H9 (cell line): ENCODE results near the gene PARD3. TPM values are rescaled to one million over a fixed set of nuclear protein-coding genes. Genes with fewer than 3 reads are reported as not detected.

Experiments
- DNase-seq: peaks from one replicate; pipeline ENCODE4 v3.0.0-alpha.2; 2017
- H2AFZ ChIP-seq: one replicate; pipeline ENCODE4 v1.6.1; 2013; ENCODE audit warnings: mild to moderate bottlenecking, low read length, control low read depth, moderate library complexity
- H2AK5ac ChIP-seq: 2 replicates; pipeline ENCODE4 v1.6.1; 2013; ENCODE audit warnings: low read length, control low read depth, mixed read lengths; ENCODE audit not compliant: insufficient read length
- H2BK120ac ChIP-seq: one replicate; pipeline ENCODE4 v1.6.1; 2013; ENCODE audit warnings: low read depth, mild to moderate bottlenecking, low read length, control low read depth, inconsistent platforms; ENCODE audit not compliant: poor library complexity, severe bottlenecking
- H2BK12ac ChIP-seq: 2 replicates; pipeline ENCODE4 v1.6.1; 2013; ENCODE audit warnings: low read length, control low read depth, mixed read lengths, low read depth; ENCODE audit not compliant: insufficient read length
- H2BK15ac ChIP-seq: 2 replicates; pipeline ENCODE4 v1.6.1; 2013; ENCODE audit warnings: low read depth, low read length, control low read depth
- H2BK20ac ChIP-seq: one replicate; pipeline ENCODE4 v1.6.1; 2013; ENCODE audit warnings: low read depth, mild to moderate bottlenecking, low read length, control low read depth, inconsistent platforms; ENCODE audit not compliant: poor library complexity, severe bottlenecking
- H2BK5ac ChIP-seq: 2 replicates; pipeline ENCODE4 v1.6.1; 2013; ENCODE audit warnings: low read length, control low read depth, mixed read lengths; ENCODE audit not compliant: insufficient read length
- H3K14ac ChIP-seq: 2 replicates; pipeline ENCODE4 v1.6.1; 2013; ENCODE audit warnings: low read length, control low read depth; ENCODE audit not compliant: insufficient read depth
- H3K18ac ChIP-seq: 2 replicates; pipeline ENCODE4 v1.6.1; 2013; ENCODE audit warnings: low read depth, mild to moderate bottlenecking, mixed read lengths, low read length, control low read depth; ENCODE audit not compliant: insufficient read length
- H3K23ac ChIP-seq: 2 replicates; pipeline ENCODE4 v1.6.1; 2013; ENCODE audit warnings: low read length, control low read depth, mixed read lengths, low read depth; ENCODE audit not compliant: insufficient read length
- H3K23me2 ChIP-seq: 2 replicates; pipeline ENCODE4 v1.6.1; 2013; ENCODE audit warnings: low read depth, mild to moderate bottlenecking, mixed read lengths, low read length, control low read depth; ENCODE audit not compliant: insufficient read length, poor library complexity, severe bottlenecking
- H3K27ac ChIP-seq: 2 replicates; pipeline ENCODE4 v1.5.1; 2013; ENCODE audit warnings: low read length, control low read depth, mixed read lengths, low read depth; ENCODE audit not compliant: insufficient read length
- H3K27me3 ChIP-seq: 2 replicates; pipeline ENCODE4 v1.6.1; 2013; ENCODE audit warnings: low read length, control low read depth, inconsistent platforms; ENCODE audit not compliant: insufficient read depth
- H3K4ac ChIP-seq: 2 replicates; pipeline ENCODE4 v1.6.1; 2013; ENCODE audit warnings: low read depth, mild to moderate bottlenecking, control low read depth, inconsistent platforms, low read length, moderate library complexity
- H3K4me1 ChIP-seq: 2 replicates; pipeline ENCODE4 v1.6.1; 2013; ENCODE audit warnings: low read length, control low read depth, inconsistent platforms; ENCODE audit not compliant: insufficient read depth
- H3K4me2 ChIP-seq: 2 replicates; pipeline ENCODE4 v1.6.1; 2013; ENCODE audit warnings: low read length, control low read depth, mixed read lengths; ENCODE audit not compliant: insufficient read length, insufficient read depth
- H3K56ac ChIP-seq: 2 replicates; pipeline ENCODE4 v1.6.1; 2013; ENCODE audit warnings: low read depth, mild to moderate bottlenecking, mixed read lengths, low read length, control low read depth; ENCODE audit not compliant: insufficient read length
- H3K79me1 ChIP-seq: 2 replicates; pipeline ENCODE4 v1.6.1; 2013; ENCODE audit warnings: low read depth, mild to moderate bottlenecking, moderate library complexity, low read length, control low read depth, inconsistent platforms; ENCODE audit not compliant: insufficient read depth, poor library complexity, severe bottlenecking
- H3K79me2 ChIP-seq: 2 replicates; pipeline ENCODE4 v1.6.1; 2013; ENCODE audit warnings: low read length, control low read depth, inconsistent platforms; ENCODE audit not compliant: insufficient read depth
- H3K9ac ChIP-seq: 2 replicates; pipeline ENCODE4 v1.6.1; 2013; ENCODE audit warnings: low read length, control low read depth, mixed read lengths; ENCODE audit not compliant: insufficient read length; ENCODE audit errors: extremely low read depth
- H3K9me3 ChIP-seq: one replicate; pipeline ENCODE4 v1.6.1; 2013; ENCODE audit warnings: low read depth, low read length, inconsistent platforms; ENCODE audit not compliant: control insufficient read depth
- H3T11ph ChIP-seq: one replicate; pipeline ENCODE4 v1.6.1; 2013; ENCODE audit warnings: mild to moderate bottlenecking, low read length, control low read depth, inconsistent platforms
- H4K20me1 ChIP-seq: one replicate; pipeline ENCODE4 v1.6.1; 2013; ENCODE audit not compliant: control insufficient read depth, insufficient read length, insufficient read depth
- H4K5ac ChIP-seq: 2 replicates; pipeline ENCODE4 v1.6.1; 2013; ENCODE audit warnings: low read depth, mild to moderate bottlenecking, mixed read lengths, low read length, control low read depth; ENCODE audit not compliant: insufficient read length
- H4K8ac ChIP-seq: replicated peaks from 2 replicates; pipeline ENCODE4 v1.6.1; 2013; ENCODE audit warnings: low read length, control low read depth, mixed read lengths, low read depth; ENCODE audit not compliant: insufficient read length
- H4K91ac ChIP-seq: 2 replicates; pipeline ENCODE4 v1.6.1; 2013; ENCODE audit warnings: low read depth, mild to moderate bottlenecking, moderate library complexity, mixed read lengths, low read length, control low read depth; ENCODE audit not compliant: insufficient read length
- H3K27ac Mint-ChIP-seq, 3 experiments: 2 replicates in 2 of 3; 3 replicates in 1 of 3; pipeline ENCODE4 v1.8.0; 2020 to 2021; ENCODE audit warnings: mixed read lengths in 3 of 3, mild to moderate bottlenecking in 1 of 3, moderate library complexity in 1 of 3
- H3K27me3 Mint-ChIP-seq: 2 replicates; pipeline ENCODE4 v1.8.0; 2021; ENCODE audit warnings: low read depth, mild to moderate bottlenecking, moderate library complexity, mixed read lengths
- H3K36me3 Mint-ChIP-seq, 3 experiments: 2 replicates in 2 of 3; 3 replicates in 1 of 3; pipeline ENCODE4 v1.8.0; 2020 to 2021; ENCODE audit warnings: low read depth in 3 of 3, mixed read lengths in 3 of 3; ENCODE audit not compliant: insufficient read depth in 1 of 3
- H3K4me1 Mint-ChIP-seq, 2 experiments: 2 replicates each; pipeline ENCODE4 v1.8.0; 2020; ENCODE audit warnings: mixed read lengths in 2 of 2
- H3K4me3 Mint-ChIP-seq, 2 experiments: 2 replicates in 1 of 2; 3 replicates in 1 of 2; pipeline ENCODE4 v1.8.0; 2020 to 2021; ENCODE audit warnings: mild to moderate bottlenecking in 2 of 2, mixed read lengths in 2 of 2, moderate library complexity in 1 of 2
- H3K9me3 Mint-ChIP-seq, 2 experiments: 2 replicates in 1 of 2; 3 replicates in 1 of 2; pipeline ENCODE4 v1.8.0; 2020; ENCODE audit warnings: mild to moderate bottlenecking in 2 of 2, mixed read lengths in 2 of 2, moderate library complexity in 1 of 2
- WGBS: extraction: QIAGEN DNeasy Blood & Tissue Kit; methylation state at CpG from one replicate; pipeline ENCODE4 v1.1.7; 2013; ENCODE audit warnings: missing lambda C conversion rate, low lambda C conversion rate, mixed read lengths; ENCODE audit not compliant: insufficient read length; ENCODE audit errors: extremely low coverage; 5-methylcytosine and 5-hydroxymethylcytosine counted together
- total RNA-seq: library from RNA; stranded (reverse); gene quantifications from 2 replicates; pipeline ENCODE4 v1.2.1, GENCODE V29; 2021
- TF ChIP-seq, protein P1 (sequence below): fragments of 200-600 bp; sonication (generic); conservative IDR thresholded peaks from 3 replicates; pipeline ENCODE4 v1.8.0; 2021; ENCODE audit warnings: antibody characterized with exemption, mild to moderate bottlenecking

PARD3 gene
- total RNA-seq, 1 experiment from 2014 or later: 44.7 TPM

DNA sequence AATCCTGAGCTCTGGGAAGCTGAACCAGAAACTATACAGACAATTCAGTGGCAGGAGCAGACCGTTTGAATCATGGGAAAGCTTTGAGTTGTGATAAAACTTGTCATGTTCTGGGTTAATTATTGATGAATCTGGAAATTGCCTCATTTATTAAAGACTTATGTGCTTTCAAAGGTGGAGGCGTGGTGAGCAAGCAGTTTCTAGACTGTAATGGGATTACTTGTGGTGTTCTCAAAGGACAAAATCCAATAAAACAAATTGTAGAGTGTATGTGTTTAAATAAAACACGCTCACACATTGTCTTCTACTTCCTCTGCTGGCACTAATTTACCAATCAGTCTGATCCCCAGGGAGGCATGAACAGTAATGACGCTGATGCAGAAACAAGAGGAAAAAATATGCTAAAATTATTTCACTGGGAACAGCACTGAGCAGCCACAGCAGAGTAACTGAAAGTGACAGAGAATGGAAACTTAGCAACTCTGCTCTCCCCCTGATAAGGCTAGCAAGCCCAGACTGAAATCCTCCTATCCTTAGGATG, 25.1 kb downstream of the PARD3 start:
- H4K20me1 ChIP-seq: peaks cover 2% of the 10 kb centered on the region

More for the DNA sequence above, 25.1 kb downstream of the PARD3 start:
- no peaks in the 10 kb centered on the region for H3K23me2 ChIP-seq
- H2BK12ac ChIP-seq: no peak overlapping the region
- Mint-ChIP-seq H3K4me1 (peaks cover 44 to 54% of the 10 kb centered on the region in 2 experiments), H3K9me3 (no peaks in the 10 kb centered on the region), H3K36me3 (peaks cover 0 to 2% (median 2%) of the 10 kb centered on the region in 3 experiments; a peak in 2 of 7 replicates), H3K27me3 (no peaks in the 10 kb centered on the region), H3K4me3 (no peak overlapping the region; a peak in 1 of 5 replicates), H3K27ac (peak overlapping the region in 1 of 3 experiments; percentile 36; a peak in 3 of 7 replicates)
- H2BK20ac ChIP-seq: no peak overlapping the region
- DNase-seq: no peak
- no CpG with 5 or more reads among the region's 4 CpGs for WGBS
- no peak overlapping the region for H2BK15ac ChIP-seq
- H4K8ac ChIP-seq: no peak overlapping the region
- no peak overlapping the region for H3K4me2 ChIP-seq
- no peak overlapping the region for H3K14ac ChIP-seq
- H4K5ac ChIP-seq: no peak overlapping the region
- no peak overlapping the region for H3K56ac ChIP-seq
- no peak overlapping the region for H2BK120ac ChIP-seq
- H3K79me1 ChIP-seq: peaks cover 7% of the 10 kb centered on the region
- H3K4ac ChIP-seq: no peak overlapping the region
- no peak overlapping the region for H3K23ac ChIP-seq
- no peaks in the 10 kb centered on the region for H3K4me1 ChIP-seq
- no peak overlapping the region for H4K91ac ChIP-seq
- no peak overlapping the region for H2AFZ ChIP-seq
- H3K9me3 ChIP-seq: no peaks in the 10 kb centered on the region
- no peak overlapping the region for H3K9ac ChIP-seq
- no peak overlapping the region for H3T11ph ChIP-seq
- H3K79me2 ChIP-seq: peaks cover 25% of the 10 kb centered on the region; the same call in 1 of the 2 replicates
- H3K18ac ChIP-seq: no peak overlapping the region
- H2BK5ac ChIP-seq: no peak overlapping the region
- H3K27ac ChIP-seq: no peak overlapping the region
- H3K27me3 ChIP-seq: no peaks in the 10 kb centered on the region
- no peak overlapping the region for H2AK5ac ChIP-seq
- TF ChIP-seq, protein P1, sequence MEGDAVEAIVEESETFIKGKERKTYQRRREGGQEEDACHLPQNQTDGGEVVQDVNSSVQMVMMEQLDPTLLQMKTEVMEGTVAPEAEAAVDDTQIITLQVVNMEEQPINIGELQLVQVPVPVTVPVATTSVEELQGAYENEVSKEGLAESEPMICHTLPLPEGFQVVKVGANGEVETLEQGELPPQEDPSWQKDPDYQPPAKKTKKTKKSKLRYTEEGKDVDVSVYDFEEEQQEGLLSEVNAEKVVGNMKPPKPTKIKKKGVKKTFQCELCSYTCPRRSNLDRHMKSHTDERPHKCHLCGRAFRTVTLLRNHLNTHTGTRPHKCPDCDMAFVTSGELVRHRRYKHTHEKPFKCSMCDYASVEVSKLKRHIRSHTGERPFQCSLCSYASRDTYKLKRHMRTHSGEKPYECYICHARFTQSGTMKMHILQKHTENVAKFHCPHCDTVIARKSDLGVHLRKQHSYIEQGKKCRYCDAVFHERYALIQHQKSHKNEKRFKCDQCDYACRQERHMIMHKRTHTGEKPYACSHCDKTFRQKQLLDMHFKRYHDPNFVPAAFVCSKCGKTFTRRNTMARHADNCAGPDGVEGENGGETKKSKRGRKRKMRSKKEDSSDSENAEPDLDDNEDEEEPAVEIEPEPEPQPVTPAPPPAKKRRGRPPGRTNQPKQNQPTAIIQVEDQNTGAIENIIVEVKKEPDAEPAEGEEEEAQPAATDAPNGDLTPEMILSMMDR: no peak
